Hepatocyte (in vitro differentiated cells): ENCODE measurements around the gene TRAF2. TPM values are rescaled to one million over a fixed set of nuclear protein-coding genes. Genes with fewer than 3 reads are reported as not detected.
"Not testable (repeated sequence)": the region's sequence is repeated elsewhere in the genome, so short reads cannot be mapped to it uniquely, and the experiment has no call there.

Experiments used
- DNase-seq: peaks from one replicate; pipeline ENCODE4 v3.0.0-alpha.2; 2016; ENCODE audit warnings: low spot score
- H2AFZ ChIP-seq: fragments of 200-600 bp; sonication (generic); 2 replicates; pipeline ENCODE4 v1.6.0; 2016; ENCODE audit warnings: antibody characterized with exemption, mild to moderate bottlenecking
- H3K27ac ChIP-seq: fragments of 200-600 bp; sonication (generic); 2 replicates; pipeline ENCODE4 v1.5.1; 2016; ENCODE audit warnings: mild to moderate bottlenecking
- H3K27me3 ChIP-seq: fragments of 200-600 bp; sonication (generic); 2 replicates; pipeline ENCODE4 v1.6.1; 2016
- H3K36me3 ChIP-seq: fragments of 200-600 bp; sonication (generic); replicated peaks from 2 replicates; pipeline ENCODE4 v1.5.1; 2016; ENCODE audit warnings: low read depth; ENCODE audit not compliant: insufficient read depth
- H3K4me1 ChIP-seq: fragments of 200-600 bp; sonication (generic); 2 replicates; pipeline ENCODE4 v1.5.1; 2016; ENCODE audit warnings: mild to moderate bottlenecking, moderate library complexity; ENCODE audit not compliant: insufficient read depth
- H3K4me2 ChIP-seq: fragments of 200-600 bp; sonication (generic); 2 replicates; pipeline ENCODE4 v1.6.0; 2016
- H3K4me3 ChIP-seq: fragments of 200-600 bp; sonication (generic); 2 replicates; pipeline ENCODE4 v1.5.1; 2016; ENCODE audit warnings: mild to moderate bottlenecking
- H3K79me2 ChIP-seq: fragments of 200-600 bp; sonication (generic); 2 replicates; pipeline ENCODE4 v1.6.0; 2017; ENCODE audit warnings: mild to moderate bottlenecking
- H3K9me2 ChIP-seq: fragments of 200-600 bp; sonication (generic); replicated peaks from 2 replicates; pipeline ENCODE4 v1.6.0; 2017; ENCODE audit warnings: mild to moderate bottlenecking; ENCODE audit not compliant: insufficient read depth
- H3K9me3 ChIP-seq: fragments of 200-600 bp; sonication (generic); 2 replicates; pipeline ENCODE4 v1.5.1; 2016; ENCODE audit warnings: low read depth, mild to moderate bottlenecking
- H4K20me1 ChIP-seq: fragments of 200-600 bp; sonication (generic); 2 replicates; pipeline ENCODE4 v1.6.0; 2016; ENCODE audit warnings: mild to moderate bottlenecking; ENCODE audit not compliant: insufficient read depth, poor library complexity, severe bottlenecking
- EZH2 ChIP-seq: fragments of 200-600 bp; sonication (generic); IDR thresholded peaks from 2 replicates; pipeline ENCODE4 v1.6.1; 2016; ENCODE audit warnings: antibody characterized with exemption, mild to moderate bottlenecking, borderline replicate concordance
- EZH2phosphoT487 ChIP-seq: fragments of 200-600 bp; sonication (generic); IDR thresholded peaks from one replicate; pipeline ENCODE4 v1.6.1; 2018; ENCODE audit warnings: antibody characterized with exemption, mild to moderate bottlenecking, low read depth, moderate library complexity; ENCODE audit not compliant: unreplicated experiment, severe bottlenecking
- WGBS: methylation state at CpG from one replicate; pipeline ENCODE4 v1.1.6; 2016; ENCODE audit warnings: low lambda C conversion rate; ENCODE audit errors: missing lambda C conversion rate; 5-methylcytosine and 5-hydroxymethylcytosine counted together
- polyA plus RNA-seq: library from polyadenylated mRNA; unstranded; fragments of >200 nt; fragmentation: Nextera tagmentation; extraction: Ambion mirVana; gene quantifications from 2 replicates; pipeline ENCODE4 v1.2.1, GENCODE V29; 2016
- total RNA-seq: library from RNA; depleted of rRNA; stranded (reverse); fragments of >200 nt; gene quantifications from 2 replicates; pipeline ENCODE4 v1.2.3, GENCODE V29; 2014
- TF ChIP-seq, protein P1 (sequence below): fragments of 200-600 bp; sonication (generic); IDR thresholded peaks from 2 replicates; pipeline ENCODE4 v1.5.1; 2016; ENCODE audit warnings: antibody characterized with exemption, mild to moderate bottlenecking; ENCODE audit not compliant: poor library complexity

Gene TRAF2
- total and polyA plus RNA-seq, 2 experiments from 2014 or later, result 7.6 to 12.4 TPM

- not testable (repeated sequence) for H3K27ac ChIP-seq, DNase-seq, H3K4me3 ChIP-seq, H4K20me1 ChIP-seq, H2AFZ ChIP-seq, H3K36me3 ChIP-seq, H3K27me3 ChIP-seq, H3K79me2 ChIP-seq, H3K9me2 ChIP-seq, H3K9me3 ChIP-seq
- peaks cover 37% of the 10 kb centered on the region for H3K4me1 ChIP-seq
- WGBS, result 69% methylated on average over 25 of the region's 99 CpGs
- peak overlapping the region; percentile 97 for H3K4me2 ChIP-seq
- TF ChIP-seq, protein P1, sequence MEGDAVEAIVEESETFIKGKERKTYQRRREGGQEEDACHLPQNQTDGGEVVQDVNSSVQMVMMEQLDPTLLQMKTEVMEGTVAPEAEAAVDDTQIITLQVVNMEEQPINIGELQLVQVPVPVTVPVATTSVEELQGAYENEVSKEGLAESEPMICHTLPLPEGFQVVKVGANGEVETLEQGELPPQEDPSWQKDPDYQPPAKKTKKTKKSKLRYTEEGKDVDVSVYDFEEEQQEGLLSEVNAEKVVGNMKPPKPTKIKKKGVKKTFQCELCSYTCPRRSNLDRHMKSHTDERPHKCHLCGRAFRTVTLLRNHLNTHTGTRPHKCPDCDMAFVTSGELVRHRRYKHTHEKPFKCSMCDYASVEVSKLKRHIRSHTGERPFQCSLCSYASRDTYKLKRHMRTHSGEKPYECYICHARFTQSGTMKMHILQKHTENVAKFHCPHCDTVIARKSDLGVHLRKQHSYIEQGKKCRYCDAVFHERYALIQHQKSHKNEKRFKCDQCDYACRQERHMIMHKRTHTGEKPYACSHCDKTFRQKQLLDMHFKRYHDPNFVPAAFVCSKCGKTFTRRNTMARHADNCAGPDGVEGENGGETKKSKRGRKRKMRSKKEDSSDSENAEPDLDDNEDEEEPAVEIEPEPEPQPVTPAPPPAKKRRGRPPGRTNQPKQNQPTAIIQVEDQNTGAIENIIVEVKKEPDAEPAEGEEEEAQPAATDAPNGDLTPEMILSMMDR, result peak; percentile 48
These were observed 42.2 kb upstream of the TRAF2 start for GRCh38 chr9:136843801-136844740.

- no peak for DNase-seq
- TF ChIP-seq, protein P1, result no peak
- TF ChIP-seq EZH2 (no peak), EZH2phosphoT487 (no peak)
- peaks cover 3% of the 10 kb centered on the region for H3K79me2 ChIP-seq
- no peaks in the 10 kb centered on the region for H3K36me3 ChIP-seq
- H3K9me3 ChIP-seq, result no peaks in the 10 kb centered on the region
- no peak overlapping the region for H3K4me3 ChIP-seq
- H3K4me1 ChIP-seq, result peaks cover 35% of the 10 kb centered on the region
- no peak overlapping the region for H3K4me2 ChIP-seq
- H4K20me1 ChIP-seq, result peaks cover 3% of the 10 kb centered on the region
- H2AFZ ChIP-seq, result no peak overlapping the region
- H3K27me3 ChIP-seq, result no peaks in the 10 kb centered on the region
- H3K27ac ChIP-seq, result no peak overlapping the region
- 93% methylated on average over 29 of the region's 88 CpGs for WGBS
- no peaks in the 10 kb centered on the region for H3K9me2 ChIP-seq
These were observed 41.4 kb upstream of the TRAF2 start for GRCh38 chr9:136844761-136845464.

GRCh38 chr9:136845465-136846260, 40.7 kb upstream of the TRAF2 start:
- Histone ChIP-seq H3K36me3 (no peaks in the 10 kb centered on the region), H3K27me3 (no peaks in the 10 kb centered on the region), H4K20me1 (peaks cover 11% of the 10 kb centered on the region), H3K9me3 (no peaks in the 10 kb centered on the region), H2AFZ (no peak overlapping the region), H3K79me2 (peaks cover 8% of the 10 kb centered on the region), H3K9me2 (no peaks in the 10 kb centered on the region), H3K4me1 (peaks cover 32% of the 10 kb centered on the region), H3K4me2 (no peak overlapping the region), H3K4me3 (no peak overlapping the region), H3K27ac (no peak overlapping the region)
- WGBS, result 97% methylated on average over 64 of the region's 102 CpGs
- TF ChIP-seq EZH2 (no peak), EZH2phosphoT487 (no peak)
- TF ChIP-seq, protein P1, result no peak
- no peak for DNase-seq
